COLO829 (cell line): ENCODE measurements around the gene TTLL7.

Source experiments
- DNase-seq: peaks from one replicate; pipeline ENCODE4 v3.0.0; 2012; ENCODE audit warnings: low spot score

Gene TTLL7

GRCh38 chr1:83816836-83817235, 182.1 kb downstream of the TTLL7 start:
- DNase-seq: no peak

- DNase-seq: no peak
These were observed 183.6 kb downstream of the TTLL7 start for GRCh38 chr1:83815330-83815729.
